ENCODE results near the gene TNFRSF9. TPM values are rescaled to one million over a fixed set of nuclear protein-coding genes. Genes with fewer than 3 reads are reported as not detected.
A peak's percentile ranks its signal among the peaks of the same experiment; 100 is the strongest.

The TNFRSF9 gene
- total and polyA plus RNA-seq, 9 of the 15 experiments (the other 6 are each of a cell fraction or from before 2014, with no cell fraction given) = 0.04 to 0.29 (median 0.08) TPM; not detected in 1

DNA sequence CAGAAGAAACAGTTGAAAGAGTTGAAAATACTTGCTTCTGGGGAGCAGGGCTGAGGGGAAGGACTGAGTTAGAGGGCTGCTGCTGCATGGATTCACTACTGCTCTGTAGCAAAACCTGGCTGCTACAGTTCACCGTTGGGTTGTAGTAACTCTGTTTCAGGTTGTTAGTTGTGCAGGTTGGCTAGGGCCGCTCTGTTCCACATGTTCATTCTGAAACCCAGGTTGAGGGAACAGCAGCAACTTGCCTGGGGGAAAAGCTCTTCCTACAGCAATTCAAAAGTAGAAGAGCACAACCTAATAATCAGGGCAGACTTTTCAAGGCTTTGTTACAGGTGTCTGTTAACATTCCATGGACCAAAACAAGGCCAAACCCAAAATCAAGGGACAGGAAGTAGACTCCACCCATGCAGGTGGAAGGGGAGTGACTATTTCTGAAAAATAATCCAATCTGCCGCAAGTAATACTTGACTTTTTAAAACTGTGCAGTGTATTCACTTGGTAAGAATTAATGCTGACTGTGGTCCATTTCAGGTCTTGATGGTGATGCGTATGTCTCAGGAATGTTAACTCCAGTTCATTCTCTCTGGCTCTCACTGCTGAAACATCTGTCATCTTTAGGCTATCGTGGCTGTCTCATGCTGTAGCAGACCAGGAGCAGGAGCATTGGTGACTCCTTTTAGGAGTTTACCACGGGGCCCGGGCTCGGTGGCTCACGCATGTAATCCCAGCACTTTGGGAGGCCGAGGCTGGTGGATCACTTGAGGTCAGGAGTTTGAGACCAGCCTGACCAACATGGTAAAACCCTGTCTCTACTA is 15.8 kb upstream of the TNFRSF9 start:
- Histone ChIP-seq H3K79me2 (ENCODE audit: control insufficient read depth, insufficient read depth, low read length) (peaks cover 10% of the 10 kb centered on the region; the same call in 2 of the 3 replicates), H3K4me2 (ENCODE audit: insufficient read depth, low read length) (no peak overlapping the region), H3K9ac (ENCODE audit: insufficient read depth in 1 of 2, low read depth in 2 of 2, low read length in 2 of 2) (no peak overlapping the region), H3K4me3 (no peak overlapping the region), H3K4me1 (replicated peaks in 1 of 2; ENCODE audit: control insufficient read depth in 2 of 2, insufficient read depth in 2 of 2, low read length in 2 of 2) (peaks cover 10 to 17% of the 10 kb centered on the region in 2 experiments; a peak in 4 of 5 replicates), H3K36me3 (ENCODE audit: control insufficient read depth, insufficient read depth, low read length) (no peaks in the 10 kb centered on the region), H3K9me3 (replicated peaks; ENCODE audit: control insufficient read depth, insufficient read depth, low read depth, low read length) (no peaks in the 10 kb centered on the region), H3K27ac (ENCODE audit: extremely low read depth, low read depth, low read length) (no peak overlapping the region), H3K27me3 (ENCODE audit: control insufficient read depth in 2 of 2, insufficient read depth in 2 of 2, low read length in 2 of 2) (no peaks in the 10 kb centered on the region), H4K20me1 (replicated peaks; ENCODE audit: control insufficient read depth, insufficient read depth, low read length) (no peaks in the 10 kb centered on the region), H3K9me1 (ENCODE audit: control insufficient read depth, insufficient read depth, low read length) (no peaks in the 10 kb centered on the region), H2AFZ (ENCODE audit: low read depth, low read length) (0 out of 2 replicates have a peak overlapping the region, but pooled peaks have one; percentile 4)
- DNase-seq (ENCODE audit: extremely low read depth in 1 of 4, low spot score in 3 of 4) = no peak
- in situ Hi-C loops (cut with MboI) = no loop called here
- no peak for ATAC-seq
- 61% methylated on average over 10 of the region's 10 CpGs for WGBS (ENCODE audit: insufficient coverage, low coverage, missing lambda C conversion rate)
- intact Hi-C loops (cut with micrococcal nuclease) = no loop called here
- ChIA-PET CTCF (ENCODE audit: low intra/inter-chr PET ratio) (no interaction called here), POLR2A (no interaction called here)
- FAIRE-seq = no peak
- no TSS peak for BruUV-seq (replicated peaks)
- TF ChIP-seq, protein P1, sequence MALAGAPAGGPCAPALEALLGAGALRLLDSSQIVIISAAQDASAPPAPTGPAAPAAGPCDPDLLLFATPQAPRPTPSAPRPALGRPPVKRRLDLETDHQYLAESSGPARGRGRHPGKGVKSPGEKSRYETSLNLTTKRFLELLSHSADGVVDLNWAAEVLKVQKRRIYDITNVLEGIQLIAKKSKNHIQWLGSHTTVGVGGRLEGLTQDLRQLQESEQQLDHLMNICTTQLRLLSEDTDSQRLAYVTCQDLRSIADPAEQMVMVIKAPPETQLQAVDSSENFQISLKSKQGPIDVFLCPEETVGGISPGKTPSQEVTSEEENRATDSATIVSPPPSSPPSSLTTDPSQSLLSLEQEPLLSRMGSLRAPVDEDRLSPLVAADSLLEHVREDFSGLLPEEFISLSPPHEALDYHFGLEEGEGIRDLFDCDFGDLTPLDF (CRISPR knock-in tag; IDR thresholded peaks at IDR 0.05) = no peak
- TF ChIP-seq MAFF (IDR thresholded peaks at IDR 0.05; ENCODE audit: low read length) (peak; percentile 61), ZNF316 (IDR thresholded peaks at IDR 0.05) (peak; percentile 86), MAFK (IDR thresholded peaks at IDR 0.05; ENCODE audit: low read length) (peak; percentile 63), C11orf30 (IDR thresholded peaks at IDR 0.05; ENCODE audit: low read depth) (peak; percentile 72)
- TF ChIP-seq, protein P2, sequence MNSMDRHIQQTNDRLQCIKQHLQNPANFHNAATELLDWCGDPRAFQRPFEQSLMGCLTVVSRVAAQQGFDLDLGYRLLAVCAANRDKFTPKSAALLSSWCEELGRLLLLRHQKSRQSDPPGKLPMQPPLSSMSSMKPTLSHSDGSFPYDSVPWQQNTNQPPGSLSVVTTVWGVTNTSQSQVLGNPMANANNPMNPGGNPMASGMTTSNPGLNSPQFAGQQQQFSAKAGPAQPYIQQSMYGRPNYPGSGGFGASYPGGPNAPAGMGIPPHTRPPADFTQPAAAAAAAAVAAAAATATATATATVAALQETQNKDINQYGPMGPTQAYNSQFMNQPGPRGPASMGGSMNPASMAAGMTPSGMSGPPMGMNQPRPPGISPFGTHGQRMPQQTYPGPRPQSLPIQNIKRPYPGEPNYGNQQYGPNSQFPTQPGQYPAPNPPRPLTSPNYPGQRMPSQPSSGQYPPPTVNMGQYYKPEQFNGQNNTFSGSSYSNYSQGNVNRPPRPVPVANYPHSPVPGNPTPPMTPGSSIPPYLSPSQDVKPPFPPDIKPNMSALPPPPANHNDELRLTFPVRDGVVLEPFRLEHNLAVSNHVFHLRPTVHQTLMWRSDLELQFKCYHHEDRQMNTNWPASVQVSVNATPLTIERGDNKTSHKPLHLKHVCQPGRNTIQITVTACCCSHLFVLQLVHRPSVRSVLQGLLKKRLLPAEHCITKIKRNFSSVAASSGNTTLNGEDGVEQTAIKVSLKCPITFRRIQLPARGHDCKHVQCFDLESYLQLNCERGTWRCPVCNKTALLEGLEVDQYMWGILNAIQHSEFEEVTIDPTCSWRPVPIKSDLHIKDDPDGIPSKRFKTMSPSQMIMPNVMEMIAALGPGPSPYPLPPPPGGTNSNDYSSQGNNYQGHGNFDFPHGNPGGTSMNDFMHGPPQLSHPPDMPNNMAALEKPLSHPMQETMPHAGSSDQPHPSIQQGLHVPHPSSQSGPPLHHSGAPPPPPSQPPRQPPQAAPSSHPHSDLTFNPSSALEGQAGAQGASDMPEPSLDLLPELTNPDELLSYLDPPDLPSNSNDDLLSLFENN (IDR thresholded peaks at IDR 0.05; ENCODE audit: low read depth in 2 of 2, low read length in 2 of 2) = no peak
- TF ChIP-seq, protein P3, sequence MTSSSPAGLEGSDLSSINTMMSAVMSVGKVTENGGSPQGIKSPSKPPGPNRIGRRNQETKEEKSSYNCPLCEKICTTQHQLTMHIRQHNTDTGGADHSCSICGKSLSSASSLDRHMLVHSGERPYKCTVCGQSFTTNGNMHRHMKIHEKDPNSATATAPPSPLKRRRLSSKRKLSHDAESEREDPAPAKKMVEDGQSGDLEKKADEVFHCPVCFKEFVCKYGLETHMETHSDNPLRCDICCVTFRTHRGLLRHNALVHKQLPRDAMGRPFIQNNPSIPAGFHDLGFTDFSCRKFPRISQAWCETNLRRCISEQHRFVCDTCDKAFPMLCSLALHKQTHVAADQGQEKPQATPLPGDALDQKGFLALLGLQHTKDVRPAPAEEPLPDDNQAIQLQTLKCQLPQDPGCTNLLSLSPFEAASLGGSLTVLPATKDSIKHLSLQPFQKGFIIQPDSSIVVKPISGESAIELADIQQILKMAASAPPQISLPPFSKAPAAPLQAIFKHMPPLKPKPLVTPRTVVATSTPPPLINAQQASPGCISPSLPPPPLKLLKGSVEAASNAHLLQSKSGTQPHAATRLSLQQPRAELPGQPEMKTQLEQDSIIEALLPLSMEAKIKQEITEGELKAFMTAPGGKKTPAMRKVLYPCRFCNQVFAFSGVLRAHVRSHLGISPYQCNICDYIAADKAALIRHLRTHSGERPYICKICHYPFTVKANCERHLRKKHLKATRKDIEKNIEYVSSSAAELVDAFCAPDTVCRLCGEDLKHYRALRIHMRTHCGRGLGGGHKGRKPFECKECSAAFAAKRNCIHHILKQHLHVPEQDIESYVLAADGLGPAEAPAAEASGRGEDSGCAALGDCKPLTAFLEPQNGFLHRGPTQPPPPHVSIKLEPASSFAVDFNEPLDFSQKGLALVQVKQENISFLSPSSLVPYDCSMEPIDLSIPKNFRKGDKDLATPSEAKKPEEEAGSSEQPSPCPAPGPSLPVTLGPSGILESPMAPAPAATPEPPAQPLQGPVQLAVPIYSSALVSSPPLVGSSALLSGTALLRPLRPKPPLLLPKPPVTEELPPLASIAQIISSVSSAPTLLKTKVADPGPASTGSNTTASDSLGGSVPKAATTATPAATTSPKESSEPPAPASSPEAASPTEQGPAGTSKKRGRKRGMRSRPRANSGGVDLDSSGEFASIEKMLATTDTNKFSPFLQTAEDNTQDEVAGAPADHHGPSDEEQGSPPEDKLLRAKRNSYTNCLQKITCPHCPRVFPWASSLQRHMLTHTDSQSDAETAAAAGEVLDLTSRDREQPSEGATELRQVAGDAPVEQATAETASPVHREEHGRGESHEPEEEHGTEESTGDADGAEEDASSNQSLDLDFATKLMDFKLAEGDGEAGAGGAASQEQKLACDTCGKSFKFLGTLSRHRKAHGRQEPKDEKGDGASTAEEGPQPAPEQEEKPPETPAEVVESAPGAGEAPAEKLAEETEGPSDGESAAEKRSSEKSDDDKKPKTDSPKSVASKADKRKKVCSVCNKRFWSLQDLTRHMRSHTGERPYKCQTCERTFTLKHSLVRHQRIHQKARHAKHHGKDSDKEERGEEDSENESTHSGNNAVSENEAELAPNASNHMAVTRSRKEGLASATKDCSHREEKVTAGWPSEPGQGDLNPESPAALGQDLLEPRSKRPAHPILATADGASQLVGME (CRISPR knock-in tag; IDR thresholded peaks at IDR 0.05) = no peak

Data from K562 (cell line).